ENCODE data around the gene MED27.

Gene MED27

GRCh38 chr9:132030626-132031325 is 48.9 kb downstream of the MED27 start:
- Histone ChIP-seq H3K27ac (ENCODE audit: extremely low read depth, low read depth, low read length) (no peak overlapping the region), H3K9me3 (ENCODE audit: control insufficient read depth, insufficient read depth, low read depth, low read length) (no peaks in the 10 kb centered on the region), H3K4me3 (ENCODE audit: low read depth, low read length) (no peak overlapping the region), H3K36me3 (ENCODE audit: control insufficient read depth in 2 of 2, insufficient read depth in 1 of 2, low read length in 2 of 2) (no peaks in the 10 kb centered on the region), H3K4me1 (ENCODE audit: control insufficient read depth, insufficient read depth, low read length) (peaks cover 7% of the 10 kb centered on the region)
- TF ChIP-seq ZNF2 (tag by site-specific recombination; IDR thresholded peaks at IDR 0.05) (no peak), AEBP2 (tag by site-specific recombination; IDR thresholded peaks at IDR 0.05; ENCODE audit: borderline replicate concordance) (no peak), ZNF174 (tag by site-specific recombination; IDR thresholded peaks at IDR 0.05) (no peak), ZNF394 (tag by site-specific recombination; IDR thresholded peaks at IDR 0.05; ENCODE audit: borderline replicate concordance) (no peak), ZNF555 (tag by site-specific recombination; conservative IDR thresholded peaks at IDR 0.05) (no peak), ZBTB20 (tag by site-specific recombination; IDR thresholded peaks at IDR 0.05) (no peak), YY1 (tag by site-specific recombination; IDR thresholded peaks at IDR 0.05) (no peak), ZNF302 (tag by site-specific recombination; IDR thresholded peaks at IDR 0.05; ENCODE audit: low read depth) (no peak), RBAK (tag by site-specific recombination; IDR thresholded peaks at IDR 0.05) (no peak), GLI4 (tag by site-specific recombination; IDR thresholded peaks at IDR 0.05) (no peak), ZNF423 (tag by site-specific recombination; IDR thresholded peaks at IDR 0.05) (no peak), KLF1 (tag by site-specific recombination; IDR thresholded peaks at IDR 0.05) (no peak), HOXD13 (CRISPR knock-in tag; IDR thresholded peaks at IDR 0.05; ENCODE audit: borderline replicate concordance) (no peak), KLF7 (tag by site-specific recombination; IDR thresholded peaks at IDR 0.05; ENCODE audit: borderline replicate concordance) (no peak), ZNF404 (tag by site-specific recombination; IDR thresholded peaks at IDR 0.05) (no peak), ZNF292 (tag by site-specific recombination; IDR thresholded peaks at IDR 0.05; ENCODE audit: borderline replicate concordance, low read depth) (no peak), ZNF121 (tag by site-specific recombination; IDR thresholded peaks at IDR 0.05) (no peak), ZNF211 (tag by site-specific recombination; IDR thresholded peaks at IDR 0.05; ENCODE audit: low read depth) (no peak)
- TF ChIP-seq, protein P1, sequence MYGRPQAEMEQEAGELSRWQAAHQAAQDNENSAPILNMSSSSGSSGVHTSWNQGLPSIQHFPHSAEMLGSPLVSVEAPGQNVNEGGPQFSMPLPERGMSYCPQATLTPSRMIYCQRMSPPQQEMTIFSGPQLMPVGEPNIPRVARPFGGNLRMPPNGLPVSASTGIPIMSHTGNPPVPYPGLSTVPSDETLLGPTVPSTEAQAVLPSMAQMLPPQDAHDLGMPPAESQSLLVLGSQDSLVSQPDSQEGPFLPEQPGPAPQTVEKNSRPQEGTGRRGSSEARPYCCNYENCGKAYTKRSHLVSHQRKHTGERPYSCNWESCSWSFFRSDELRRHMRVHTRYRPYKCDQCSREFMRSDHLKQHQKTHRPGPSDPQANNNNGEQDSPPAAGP (tag by site-specific recombination; IDR thresholded peaks at IDR 0.05), result no peak
- TF ChIP-seq, protein P2, sequence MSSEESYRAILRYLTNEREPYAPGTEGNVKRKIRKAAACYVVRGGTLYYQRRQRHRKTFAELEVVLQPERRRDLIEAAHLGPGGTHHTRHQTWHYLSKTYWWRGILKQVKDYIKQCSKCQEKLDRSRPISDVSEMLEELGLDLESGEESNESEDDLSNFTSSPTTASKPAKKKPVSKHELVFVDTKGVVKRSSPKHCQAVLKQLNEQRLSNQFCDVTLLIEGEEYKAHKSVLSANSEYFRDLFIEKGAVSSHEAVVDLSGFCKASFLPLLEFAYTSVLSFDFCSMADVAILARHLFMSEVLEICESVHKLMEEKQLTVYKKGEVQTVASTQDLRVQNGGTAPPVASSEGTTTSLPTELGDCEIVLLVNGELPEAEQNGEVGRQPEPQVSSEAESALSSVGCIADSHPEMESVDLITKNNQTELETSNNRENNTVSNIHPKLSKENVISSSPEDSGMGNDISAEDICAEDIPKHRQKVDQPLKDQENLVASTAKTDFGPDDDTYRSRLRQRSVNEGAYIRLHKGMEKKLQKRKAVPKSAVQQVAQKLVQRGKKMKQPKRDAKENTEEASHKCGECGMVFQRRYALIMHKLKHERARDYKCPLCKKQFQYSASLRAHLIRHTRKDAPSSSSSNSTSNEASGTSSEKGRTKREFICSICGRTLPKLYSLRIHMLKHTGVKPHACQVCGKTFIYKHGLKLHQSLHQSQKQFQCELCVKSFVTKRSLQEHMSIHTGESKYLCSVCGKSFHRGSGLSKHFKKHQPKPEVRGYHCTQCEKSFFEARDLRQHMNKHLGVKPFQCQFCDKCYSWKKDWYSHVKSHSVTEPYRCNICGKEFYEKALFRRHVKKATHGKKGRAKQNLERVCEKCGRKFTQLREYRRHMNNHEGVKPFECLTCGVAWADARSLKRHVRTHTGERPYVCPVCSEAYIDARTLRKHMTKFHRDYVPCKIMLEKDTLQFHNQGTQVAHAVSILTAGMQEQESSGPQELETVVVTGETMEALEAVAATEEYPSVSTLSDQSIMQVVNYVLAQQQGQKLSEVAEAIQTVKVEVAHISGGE (tag by site-specific recombination; conservative IDR thresholded peaks at IDR 0.05; ENCODE audit: low read depth), result no peak
- CTCF ChIA-PET, result interaction anchor here (0.6 kb wide), 1 partner anchor 438 kb away, joined by 3 read pairs; no protein-coding TSS in a partner anchor
- POLR2A ChIA-PET, result no interaction called here

All from HEK293 (cell line).